Measurements from ENCODE around the gene PTPN9. TPM values are rescaled to one million over a fixed set of nuclear protein-coding genes. Genes with fewer than 3 reads are reported as not detected.

The PTPN9 gene
- total RNA-seq, 4 donors from 2014 or later, result 4.8 to 7.0 (median 6.2) TPM

DNA sequence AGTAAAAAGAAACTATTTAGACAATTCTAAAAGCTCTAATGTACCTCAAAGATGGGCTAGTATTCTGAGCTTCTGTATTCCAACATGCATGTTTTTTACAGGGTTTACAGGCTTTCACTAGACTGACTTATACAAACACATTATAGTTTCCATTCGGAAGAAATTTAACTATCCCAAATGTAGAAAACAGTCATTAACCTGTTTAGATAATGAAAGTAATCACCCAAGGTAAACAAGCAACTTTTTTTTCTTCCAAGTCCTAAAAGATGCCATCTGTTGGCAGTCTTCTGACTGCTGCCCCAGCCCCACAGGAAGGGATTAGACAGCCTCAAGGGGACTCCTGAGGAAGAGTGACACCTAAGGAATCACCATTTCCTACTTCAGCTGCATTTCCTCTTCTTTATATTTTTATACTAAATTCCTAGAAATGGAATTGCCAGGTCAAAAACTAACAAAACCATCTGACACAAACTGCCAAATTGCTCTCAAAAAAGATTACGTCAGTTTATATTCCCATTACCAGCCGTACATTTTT lies 153.1 kb downstream of the PTPN9 start:
- H3K27ac ChIP-seq, result no peak overlapping the region
- H3K36me3 ChIP-seq, result peaks cover 0 to 50% of the 10 kb centered on the region in 2 donors
- in situ Hi-C loops (cut with MboI; ENCODE audit: low sequenced_read_pairs in 4 of 4) (no loop called here), intact Hi-C loops (cut with DNase I; ENCODE audit: low total_unique reads) (no loop called here)
- DNase-seq, result no peak
- ATAC-seq, result no peak
- no peaks in the 10 kb centered on the region for H3K27me3 ChIP-seq
- no peak overlapping the region for H3K4me3 ChIP-seq
- no peaks in the 10 kb centered on the region for H3K9me3 ChIP-seq
- TF ChIP-seq POLR2A (IDR thresholded peaks at IDR 0.05), result no peak
- TF ChIP-seq, protein P1, sequence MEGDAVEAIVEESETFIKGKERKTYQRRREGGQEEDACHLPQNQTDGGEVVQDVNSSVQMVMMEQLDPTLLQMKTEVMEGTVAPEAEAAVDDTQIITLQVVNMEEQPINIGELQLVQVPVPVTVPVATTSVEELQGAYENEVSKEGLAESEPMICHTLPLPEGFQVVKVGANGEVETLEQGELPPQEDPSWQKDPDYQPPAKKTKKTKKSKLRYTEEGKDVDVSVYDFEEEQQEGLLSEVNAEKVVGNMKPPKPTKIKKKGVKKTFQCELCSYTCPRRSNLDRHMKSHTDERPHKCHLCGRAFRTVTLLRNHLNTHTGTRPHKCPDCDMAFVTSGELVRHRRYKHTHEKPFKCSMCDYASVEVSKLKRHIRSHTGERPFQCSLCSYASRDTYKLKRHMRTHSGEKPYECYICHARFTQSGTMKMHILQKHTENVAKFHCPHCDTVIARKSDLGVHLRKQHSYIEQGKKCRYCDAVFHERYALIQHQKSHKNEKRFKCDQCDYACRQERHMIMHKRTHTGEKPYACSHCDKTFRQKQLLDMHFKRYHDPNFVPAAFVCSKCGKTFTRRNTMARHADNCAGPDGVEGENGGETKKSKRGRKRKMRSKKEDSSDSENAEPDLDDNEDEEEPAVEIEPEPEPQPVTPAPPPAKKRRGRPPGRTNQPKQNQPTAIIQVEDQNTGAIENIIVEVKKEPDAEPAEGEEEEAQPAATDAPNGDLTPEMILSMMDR (IDR thresholded peaks at IDR 0.05 in 4 of 5, conservative IDR thresholded peaks at IDR 0.05 in 1 of 5), result no peak
- peaks cover 0 to under 1% of the 10 kb centered on the region in 2 donors for H3K4me1 ChIP-seq

DNA sequence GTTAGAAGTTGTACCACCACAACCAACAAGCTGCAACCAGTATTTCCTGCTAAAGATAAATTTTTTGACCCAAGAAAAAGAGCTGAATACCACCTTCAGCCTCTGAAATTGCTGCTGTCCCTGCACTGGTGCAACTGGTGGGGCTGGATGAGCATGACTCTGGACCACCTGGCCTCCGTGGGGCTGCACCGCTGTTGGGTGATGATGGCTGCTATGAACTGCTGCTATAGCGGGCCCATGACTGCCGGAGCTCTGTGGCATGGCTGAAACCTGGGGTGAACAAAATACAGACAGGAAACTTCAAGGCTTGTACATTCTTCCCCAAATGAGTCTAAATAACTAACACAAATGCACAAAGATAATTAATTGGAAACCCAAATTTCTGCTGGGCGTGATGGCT lies 156.6 kb downstream of the PTPN9 start:
- no peak overlapping the region for H3K4me3 ChIP-seq
- peaks cover 0 to 46% of the 10 kb centered on the region in 2 donors for H3K36me3 ChIP-seq
- ATAC-seq (no peak), DNase-seq (no peak)
- intact Hi-C loops (cut with DNase I; ENCODE audit: low total_unique reads) (no loop called here), in situ Hi-C loops (cut with MboI; ENCODE audit: low sequenced_read_pairs in 4 of 4) (no loop called here)
- H3K4me1 ChIP-seq, result no peaks in the 10 kb centered on the region
- TF ChIP-seq, protein P1 (IDR thresholded peaks at IDR 0.05 in 4 of 5, conservative IDR thresholded peaks at IDR 0.05 in 1 of 5), result no peak
- no peak for TF ChIP-seq POLR2A (IDR thresholded peaks at IDR 0.05)
- H3K27ac ChIP-seq, result no peak overlapping the region
- no peaks in the 10 kb centered on the region for H3K9me3 ChIP-seq
- H3K27me3 ChIP-seq, result no peaks in the 10 kb centered on the region

DNA sequence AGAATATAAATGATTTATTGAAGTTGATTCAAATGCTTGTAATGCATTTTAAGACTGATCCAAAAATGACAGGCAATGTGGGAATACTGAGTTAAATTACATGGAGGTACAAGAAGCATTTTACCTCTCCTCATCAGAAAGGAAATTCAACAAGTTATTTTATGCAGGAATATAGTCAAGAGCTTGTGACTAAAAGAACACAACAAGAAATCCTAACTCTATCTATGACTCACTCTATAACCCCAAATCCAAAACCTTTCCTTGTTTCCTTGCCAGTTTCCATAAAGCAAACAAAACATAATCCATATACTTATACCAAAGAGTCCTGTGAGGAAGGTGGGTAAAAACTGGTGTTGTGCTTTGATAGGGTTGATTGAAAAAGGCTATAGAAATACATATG lies 158.4 kb downstream of the PTPN9 start:
- ATAC-seq, result no peak
- Histone ChIP-seq H3K36me3 (peaks cover 0 to 39% of the 10 kb centered on the region in 2 donors), H3K27me3 (no peaks in the 10 kb centered on the region), H3K4me1 (no peaks in the 10 kb centered on the region), H3K27ac (no peak overlapping the region), H3K9me3 (no peaks in the 10 kb centered on the region), H3K4me3 (no peak overlapping the region)
- in situ Hi-C loops (cut with MboI; ENCODE audit: low sequenced_read_pairs in 4 of 4), result no loop called here
- TF ChIP-seq POLR2A (IDR thresholded peaks at IDR 0.05), result no peak
- TF ChIP-seq, protein P1 (IDR thresholded peaks at IDR 0.05 in 4 of 5, conservative IDR thresholded peaks at IDR 0.05 in 1 of 5), result no peak
- intact Hi-C loops (cut with DNase I; ENCODE audit: low total_unique reads), result no loop called here
- no peak for DNase-seq

DNA sequence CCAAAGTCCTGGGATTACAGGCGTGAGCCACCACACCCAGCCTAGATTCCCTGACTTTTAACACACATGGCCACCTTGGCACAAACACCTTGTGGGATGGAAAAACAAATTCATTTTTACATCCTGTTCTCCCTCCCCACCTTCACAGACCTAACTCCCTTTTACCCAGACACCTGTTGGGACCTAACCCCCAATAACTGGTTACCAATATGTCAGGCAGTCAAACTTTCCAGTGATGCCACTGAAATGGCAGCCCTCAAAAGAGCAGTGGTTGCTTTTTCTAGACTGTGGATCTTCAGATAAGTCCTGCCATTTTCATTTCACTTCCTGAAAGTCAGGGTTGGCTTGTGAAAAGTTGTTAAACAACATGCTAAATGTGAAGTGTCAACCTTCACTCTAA lies 162.5 kb downstream of the PTPN9 start:
- intact Hi-C loops (cut with DNase I; ENCODE audit: low total_unique reads) (no loop called here), in situ Hi-C loops (cut with MboI; ENCODE audit: low sequenced_read_pairs in 4 of 4) (no loop called here)
- ATAC-seq, result no peak
- TF ChIP-seq, protein P1 (IDR thresholded peaks at IDR 0.05 in 4 of 5, conservative IDR thresholded peaks at IDR 0.05 in 1 of 5), result no peak
- no peak for TF ChIP-seq POLR2A (IDR thresholded peaks at IDR 0.05)
- peaks cover 0 to 51% of the 10 kb centered on the region in 2 donors for H3K36me3 ChIP-seq
- no peaks in the 10 kb centered on the region for H3K27me3 ChIP-seq
- no peak overlapping the region for H3K27ac ChIP-seq
- H3K4me1 ChIP-seq, result no peaks in the 10 kb centered on the region
- H3K4me3 ChIP-seq, result no peak overlapping the region
- DNase-seq, result no peak
- H3K9me3 ChIP-seq, result no peaks in the 10 kb centered on the region

Other genes starting within 250 kb of the PTPN9 start
- gene COMMD4, start 243.3 kb downstream of the PTPN9 start, total RNA-seq, result 10 to 100 TPM; 17.9 to 37.5 (median 28.2) TPM
- gene NEIL1, start 232.3 kb downstream of the PTPN9 start, total RNA-seq, result 10 to 100 TPM in 1 of 4 donors, 1 to 10 TPM in 3; 3.9 to 11.1 (median 5.1) TPM
- 100 to 1,000 TPM in 1 of 4 donors, 10 to 100 TPM in 3; 38.9 to 116 (median 62.8) TPM for gene MAN2C1, start 210.7 kb downstream of the PTPN9 start, total RNA-seq
- 10 to 100 TPM; 16.1 to 25.3 (median 21.0) TPM for gene SIN3A, start 127.6 kb downstream of the PTPN9 start, total RNA-seq
- gene SNUPN, start 46.4 kb upstream of the PTPN9 start, total RNA-seq, result 10 to 100 TPM; 14.2 to 18.3 (median 15.9) TPM
- 100 to 1,000 TPM; 110 to 184 (median 153) TPM for gene IMP3, start 60.9 kb upstream of the PTPN9 start, total RNA-seq
- gene SNX33, start 68.6 kb upstream of the PTPN9 start, total RNA-seq, result 1 to 10 TPM; 4.9 to 6.7 (median 5.5) TPM
- 100 to 1,000 TPM in 2 of 4 donors, 10 to 100 TPM in 2; 38.2 to 145 (median 88.5) TPM for gene CSPG4, start 133.5 kb upstream of the PTPN9 start, total RNA-seq

All from gastrocnemius medialis (tissue), 4 donors.